Measurements from ENCODE around the gene ZNF71. TPM values are rescaled to one million over a fixed set of nuclear protein-coding genes. Genes with fewer than 3 reads are reported as not detected.
"Not testable (repeated sequence)": the region's sequence is repeated elsewhere in the genome, so short reads cannot be mapped to it uniquely, and the experiment has no call there.

ZNF71 gene
- polyA plus RNA-seq, 3 donors from 2014 or later = 8.0 to 12.3 (median 12.3) TPM

DNA sequence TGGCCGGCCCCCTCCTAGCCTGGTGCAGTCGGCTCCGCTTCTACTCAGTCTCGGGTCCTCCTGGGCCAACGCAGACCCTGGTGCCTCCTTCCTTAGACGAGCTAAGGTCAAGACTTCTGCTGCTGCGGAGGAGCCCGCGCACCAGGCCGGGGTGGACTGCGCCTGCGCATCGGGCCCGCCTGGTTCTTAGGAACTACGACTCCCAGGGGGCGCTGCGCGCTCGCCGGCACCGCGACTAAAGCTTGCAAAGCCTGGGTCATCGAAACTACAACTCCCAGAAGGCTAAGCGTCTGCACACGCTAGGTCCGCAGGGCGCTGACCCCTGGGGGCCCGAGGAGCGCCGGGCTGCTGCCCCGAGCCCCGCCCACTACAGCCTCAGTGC, 76.5 kb downstream of the ZNF71 start, which contains the start of gene ZNF835:
TSS of gene ZNF835 (minus strand) at position 145 of the 382 bp plus-strand sequence. CDS start 6,559 bp downstream, outside the sequence.
- Mint-ChIP-seq H3K27me3 (ENCODE audit: low read depth in 3 of 3) (no peaks in the 10 kb centered on the region), H3K9me3 (peaks cover 0 to 14% (median under 1%) of the 10 kb centered on the region in 6 donors), H3K4me1 (peaks cover 29 to 44% of the 10 kb centered on the region in 2 donors), H3K36me3 (peaks cover 0 to 4% (median 3%) of the 10 kb centered on the region in 3 donors), H3K27ac (peak within 1 kb of the TSS in 5 of 6 donors; percentile 35 to 88 (median 86)), H3K4me3 (peak within 1 kb of the TSS; percentile 85 to 93 (median 91))
- peak; percentile 81 to 88 (median 87) for DNase-seq

DNA sequence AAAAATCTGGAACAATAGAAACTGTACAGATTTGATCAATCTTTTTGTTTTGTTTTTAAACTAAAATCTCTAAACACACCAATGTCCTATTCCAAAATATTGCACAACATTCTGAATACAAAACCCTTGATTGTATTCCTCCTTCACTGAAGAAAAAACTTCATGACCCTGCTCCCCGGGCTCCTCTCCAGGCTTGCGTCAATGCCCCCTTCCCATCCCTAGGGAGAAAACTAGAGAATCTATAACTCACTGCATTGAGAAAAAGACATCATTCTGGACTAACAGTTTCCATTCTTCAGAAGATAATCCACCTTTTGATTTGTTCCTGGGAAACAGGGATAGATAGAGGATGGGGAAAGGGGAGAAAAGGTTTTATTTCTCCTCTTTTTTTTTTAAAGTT, 77.5 kb downstream of the ZNF71 start:
- DNase-seq; H3K36me3 Mint-ChIP-seq; H3K27me3 Mint-ChIP-seq (ENCODE audit: low read depth in 3 of 3): not testable (repeated sequence)
- H3K9me3 Mint-ChIP-seq = peaks cover 0 to 19% (median 3%) of the 10 kb centered on the region in 6 donors
- peaks cover 20 to 34% of the 10 kb centered on the region in 2 donors for H3K4me1 Mint-ChIP-seq
- peak overlapping the region in 2 of 5 donors; percentile 26 to 46 for H3K4me3 Mint-ChIP-seq
- peak overlapping the region in 1 of 6 donors; percentile 35 for H3K27ac Mint-ChIP-seq

Other genes with a start within 250 kb of the ZNF71 start
- 1 to 10 TPM; 5.2 to 8.7 (median 8.2) TPM for gene ZNF582, start 201.8 kb upstream of the ZNF71 start, polyA plus RNA-seq
- gene ZNF583, start 191.0 kb upstream of the ZNF71 start, polyA plus RNA-seq = 10 to 100 TPM in 1 of 3 donors, 1 to 10 TPM in 2; 7.3 to 14.1 (median 7.8) TPM
- gene ZNF667, start 118.0 kb upstream of the ZNF71 start, polyA plus RNA-seq = 1 to 10 TPM in 1 of 3 donors, under 1 TPM in 2; 0.21 to 1.6 (median 0.32) TPM
- under 1 TPM in 2 of 3 donors, not detected in 1; 0.28 to 0.40 TPM for gene ZNF471, start 87.4 kb upstream of the ZNF71 start, polyA plus RNA-seq
- gene ZFP28, start 56.4 kb upstream of the ZNF71 start, polyA plus RNA-seq = 1 to 10 TPM; 2.4 to 5.3 (median 5.2) TPM
- 1 to 10 TPM in 2 of 3 donors, not detected in 1; 1.7 to 2.9 TPM for gene ZNF470, start 27.8 kb upstream of the ZNF71 start, polyA plus RNA-seq
- gene SMIM17, start 47.9 kb downstream of the ZNF71 start, polyA plus RNA-seq = not detected
- gene ZNF835, start 76.5 kb downstream of the ZNF71 start, polyA plus RNA-seq = 1 to 10 TPM in 1 of 3 donors, under 1 TPM in 1, not detected in 1; 0.13 to 4.0 TPM
- not detected for gene PEG3, start 245.4 kb downstream of the ZNF71 start, polyA plus RNA-seq
- not detected for gene ZIM2, start 245.4 kb downstream of the ZNF71 start, polyA plus RNA-seq